Measurements from ENCODE around the gene AKT2. TPM values are rescaled to one million over a fixed set of nuclear protein-coding genes. Genes with fewer than 3 reads are reported as not detected.

The AKT2 gene
- total RNA-seq, 6 experiments from 2014 or later = 83.2 to 132 (median 107) TPM

DNA sequence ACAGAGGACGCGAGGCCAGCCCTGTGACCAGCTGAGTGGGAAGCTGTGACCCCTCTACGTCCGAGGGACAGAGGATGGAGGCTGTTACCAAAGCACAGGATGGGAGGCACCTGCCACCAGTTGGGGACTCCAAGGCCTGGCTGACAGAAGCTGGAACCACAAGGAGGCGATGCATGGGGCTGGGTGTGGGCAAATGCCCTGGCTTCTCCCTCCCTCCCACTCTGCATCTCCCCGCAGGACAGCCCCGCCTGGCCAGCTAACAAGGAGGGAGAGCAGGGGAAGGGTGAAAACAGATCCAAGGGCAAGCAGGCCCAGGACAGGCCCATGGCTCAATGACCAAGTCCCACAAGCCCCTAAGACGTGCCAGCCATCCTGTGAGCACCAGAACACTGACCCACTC is 28.6 kb downstream of the AKT2 start:
- Histone ChIP-seq H3K4me1 (peaks cover 0 to 51% (median 19%) of the 10 kb centered on the region in 4 donors), H3K36me3 (peaks cover 0 to 18% (median under 1%) of the 10 kb centered on the region in 4 donors), H3K27ac (peak overlapping the region in 2 of 3 donors; percentile 58 to 84), H3K4me3 (no peak overlapping the region), H3K9me3 (no peaks in the 10 kb centered on the region), H3K27me3 (no peaks in the 10 kb centered on the region)
- ATAC-seq (no peak), DNase-seq (no peak)
- whole genome bisulfite sequencing (ENCODE audit: insufficient coverage, low coverage, low lambda C conversion rate, missing lambda C conversion rate) = no CpG with 5 or more reads among the region's 8 CpGs
- intact Hi-C loops (cut with DNase I) = no loop called here
- TF ChIP-seq, protein P1, sequence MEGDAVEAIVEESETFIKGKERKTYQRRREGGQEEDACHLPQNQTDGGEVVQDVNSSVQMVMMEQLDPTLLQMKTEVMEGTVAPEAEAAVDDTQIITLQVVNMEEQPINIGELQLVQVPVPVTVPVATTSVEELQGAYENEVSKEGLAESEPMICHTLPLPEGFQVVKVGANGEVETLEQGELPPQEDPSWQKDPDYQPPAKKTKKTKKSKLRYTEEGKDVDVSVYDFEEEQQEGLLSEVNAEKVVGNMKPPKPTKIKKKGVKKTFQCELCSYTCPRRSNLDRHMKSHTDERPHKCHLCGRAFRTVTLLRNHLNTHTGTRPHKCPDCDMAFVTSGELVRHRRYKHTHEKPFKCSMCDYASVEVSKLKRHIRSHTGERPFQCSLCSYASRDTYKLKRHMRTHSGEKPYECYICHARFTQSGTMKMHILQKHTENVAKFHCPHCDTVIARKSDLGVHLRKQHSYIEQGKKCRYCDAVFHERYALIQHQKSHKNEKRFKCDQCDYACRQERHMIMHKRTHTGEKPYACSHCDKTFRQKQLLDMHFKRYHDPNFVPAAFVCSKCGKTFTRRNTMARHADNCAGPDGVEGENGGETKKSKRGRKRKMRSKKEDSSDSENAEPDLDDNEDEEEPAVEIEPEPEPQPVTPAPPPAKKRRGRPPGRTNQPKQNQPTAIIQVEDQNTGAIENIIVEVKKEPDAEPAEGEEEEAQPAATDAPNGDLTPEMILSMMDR (IDR thresholded peaks at IDR 0.05) = no peak
- no peak for TF ChIP-seq POLR2A (IDR thresholded peaks at IDR 0.05)

DNA sequence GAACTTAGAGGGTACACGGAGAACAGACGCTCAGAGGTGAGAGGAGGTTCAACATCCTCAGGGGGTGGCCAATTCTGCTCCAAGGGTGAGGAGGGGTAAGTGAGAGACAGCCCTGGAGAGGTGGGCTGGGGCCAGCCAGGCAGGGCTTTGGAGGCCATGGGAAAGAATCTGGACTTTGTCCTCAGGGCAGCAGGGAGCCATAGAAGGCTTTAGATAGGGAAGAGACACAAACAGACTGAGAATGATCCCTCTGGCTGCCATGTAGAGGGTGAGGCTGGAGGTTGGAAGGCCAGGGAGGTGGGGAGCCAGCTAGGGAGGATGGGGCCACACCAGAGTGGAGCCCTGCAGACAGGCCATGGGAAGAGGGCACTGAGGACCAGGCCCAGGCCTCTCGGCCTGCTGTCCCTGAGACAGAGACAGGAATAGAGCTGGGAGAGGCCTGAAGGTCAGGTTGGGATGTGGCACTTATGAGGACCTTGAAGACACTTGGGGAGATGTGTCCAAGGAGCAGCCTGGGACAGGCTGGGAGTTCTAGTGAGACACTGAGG is 29.5 kb downstream of the AKT2 start:
- ATAC-seq = no peak
- Histone ChIP-seq H3K27me3 (no peaks in the 10 kb centered on the region), H3K4me3 (no peak overlapping the region), H3K36me3 (peaks cover 0 to 21% (median under 1%) of the 10 kb centered on the region in 4 donors), H3K9me3 (no peaks in the 10 kb centered on the region), H3K27ac (peak overlapping the region in 1 of 3 donors; percentile 84), H3K4me1 (peaks cover 0 to 51% (median 19%) of the 10 kb centered on the region in 4 donors)
- WGBS (ENCODE audit: insufficient coverage, low coverage, low lambda C conversion rate, missing lambda C conversion rate) = 88% methylated on average over 2 of the region's 3 CpGs
- intact Hi-C loops (cut with DNase I) = no loop called here
- DNase-seq = no peak
- no peak for TF ChIP-seq POLR2A (IDR thresholded peaks at IDR 0.05)
- TF ChIP-seq, protein P1 (IDR thresholded peaks at IDR 0.05) = no peak

DNA sequence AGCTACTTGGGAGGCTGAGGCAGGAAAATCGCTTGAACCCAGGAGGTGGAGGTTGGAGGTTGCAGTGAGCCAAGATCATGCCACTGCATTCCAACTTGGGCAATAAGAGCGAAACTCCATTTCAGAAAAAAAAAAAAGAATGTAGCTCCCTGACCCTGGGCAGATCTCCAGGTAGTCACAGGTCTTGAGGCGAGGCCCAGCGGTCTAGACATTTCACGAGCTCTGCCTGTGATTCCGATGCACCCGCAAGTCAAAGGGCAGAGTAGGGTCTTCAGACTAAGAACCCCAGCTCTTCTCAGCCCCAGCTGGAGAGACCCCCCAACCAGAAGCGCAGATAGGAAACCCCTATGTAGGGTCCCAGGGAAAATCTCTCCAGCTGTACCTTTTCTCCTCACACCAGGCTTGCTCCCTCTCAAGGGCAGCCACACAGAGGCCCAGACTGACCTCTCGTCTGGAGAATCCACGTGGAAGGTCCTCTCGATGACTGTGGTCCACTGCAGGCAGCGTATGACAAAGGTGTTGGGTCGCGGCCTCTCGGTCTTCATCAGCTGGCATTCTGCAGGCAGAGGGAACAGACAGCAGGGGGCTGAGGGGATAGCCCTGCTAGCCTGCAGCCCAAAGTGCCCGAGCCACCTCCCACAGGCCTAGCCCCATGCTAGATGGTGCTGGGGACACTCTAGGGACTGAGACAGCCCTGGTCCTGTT is 30.3 kb downstream of the AKT2 start:
- peaks cover 0 to 51% (median 19%) of the 10 kb centered on the region in 4 donors for H3K4me1 ChIP-seq
- H3K4me3 ChIP-seq = no peak overlapping the region
- ATAC-seq = peak in 1 of 4 donors; percentile 9
- intact Hi-C loops (cut with DNase I) = no loop called here
- peak in 2 of 3 donors; percentile 57 to 71 for DNase-seq
- TF ChIP-seq POLR2A (IDR thresholded peaks at IDR 0.05) = no peak
- TF ChIP-seq, protein P1 (IDR thresholded peaks at IDR 0.05) = no peak
- 57% methylated on average over 3 of the region's 16 CpGs for WGBS (ENCODE audit: insufficient coverage, low coverage, low lambda C conversion rate, missing lambda C conversion rate)
- H3K9me3 ChIP-seq = no peaks in the 10 kb centered on the region
- peak overlapping the region in 2 of 3 donors; percentile 11 to 84 for H3K27ac ChIP-seq
- peaks cover 0 to 21% (median under 1%) of the 10 kb centered on the region in 4 donors for H3K36me3 ChIP-seq
- no peaks in the 10 kb centered on the region for H3K27me3 ChIP-seq

DNA sequence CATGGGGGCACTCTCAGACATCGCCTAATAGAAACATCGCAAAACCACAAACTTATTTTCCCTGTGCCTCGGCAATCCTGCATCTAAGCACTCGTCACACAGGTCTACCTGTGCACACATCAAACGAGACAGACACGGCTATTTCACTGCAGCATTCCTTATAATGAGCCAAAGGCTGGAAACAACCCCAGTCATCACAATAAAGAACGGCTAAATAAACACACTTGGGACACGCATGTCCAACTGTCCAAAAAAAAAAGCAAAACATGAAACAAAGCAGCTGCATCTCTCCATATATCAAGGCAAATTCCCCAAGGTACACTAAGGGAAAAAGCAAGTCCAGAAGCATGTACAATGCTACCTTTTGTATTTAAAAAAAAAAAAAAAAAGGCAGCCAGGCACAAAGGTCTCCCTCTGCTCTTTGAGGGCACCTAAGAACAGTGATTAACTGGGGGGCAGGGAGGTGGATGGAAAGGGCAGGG is 31.5 kb downstream of the AKT2 start:
- ATAC-seq (no peak), DNase-seq (no peak)
- intact Hi-C loops (cut with DNase I) = no loop called here
- H3K4me1 ChIP-seq = peaks cover 0 to 51% (median 19%) of the 10 kb centered on the region in 4 donors
- H3K27me3 ChIP-seq = no peaks in the 10 kb centered on the region
- H3K27ac ChIP-seq = no peak overlapping the region
- no peaks in the 10 kb centered on the region for H3K9me3 ChIP-seq
- peaks cover 0 to 21% (median under 1%) of the 10 kb centered on the region in 4 donors for H3K36me3 ChIP-seq
- H3K4me3 ChIP-seq = no peak overlapping the region
- TF ChIP-seq, protein P1 (IDR thresholded peaks at IDR 0.05) = no peak
- TF ChIP-seq POLR2A (IDR thresholded peaks at IDR 0.05) = no peak
- WGBS (ENCODE audit: insufficient coverage, low coverage, low lambda C conversion rate, missing lambda C conversion rate) = 46% methylated on average over 7 of the region's 8 CpGs

All from right lobe of liver (tissue), 6 donors.